ENCODE measurements around the gene LRP1B.

- TF ChIP-seq CTCF (conservative IDR thresholded peaks at IDR 0.05 in 1 of 2, IDR thresholded peaks at IDR 0.05 in 1 of 2; ENCODE audit: extremely low read depth in 1 of 2, insufficient read depth in 1 of 2, low read depth in 1 of 2, low read length in 2 of 2) (no peak), EZH2 (IDR thresholded peaks at IDR 0.05; ENCODE audit: borderline replicate concordance, low read length) (no peak)
Measured at GRCh38 chr2:141411419-141411818, 719.4 kb downstream of the LRP1B start.
